ENCODE data around the gene C20orf96.

Gene C20orf96

DNA sequence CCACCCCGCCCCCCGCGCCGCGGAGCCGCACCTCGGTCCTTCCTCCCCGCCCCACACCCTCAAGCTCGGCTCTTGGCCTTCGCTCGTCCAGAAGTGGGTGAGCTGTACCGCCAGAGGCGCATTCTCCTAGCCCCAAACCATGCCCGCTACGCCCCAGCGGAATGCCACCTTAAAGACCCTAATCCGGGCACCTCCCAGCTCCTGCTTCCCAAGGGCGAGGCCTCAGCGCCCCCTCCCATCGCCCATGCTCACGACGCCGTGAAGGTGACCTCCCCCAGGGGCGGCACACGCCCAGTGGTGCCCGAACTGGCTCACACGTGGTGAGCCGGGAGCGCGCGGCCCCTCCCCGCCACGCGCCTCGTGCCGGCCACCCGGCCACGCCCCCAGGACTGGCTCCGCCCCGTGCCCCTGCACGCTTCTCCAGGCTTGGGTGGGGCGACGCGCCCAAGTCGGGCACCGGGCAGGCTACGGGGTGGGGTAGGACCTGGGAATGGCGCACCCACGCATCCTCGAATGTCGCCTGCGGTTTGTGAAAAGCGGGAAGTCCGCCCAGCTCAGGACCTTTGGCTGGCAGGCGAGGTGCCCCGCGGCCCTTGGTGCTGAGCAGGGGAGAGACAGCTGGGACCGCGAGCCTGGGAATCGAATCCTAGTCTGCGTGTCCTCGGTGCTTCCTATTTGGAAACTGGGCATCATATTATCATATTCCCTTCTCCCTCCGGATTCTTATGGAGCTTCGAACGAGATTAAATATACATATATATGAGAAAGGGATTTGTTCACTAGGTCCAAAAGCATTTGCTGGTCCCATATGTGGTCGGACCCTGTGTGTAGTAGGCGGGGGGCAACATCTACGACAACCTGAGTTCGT is 33.9 kb upstream of the C20orf96 start:
- H3K4me1 Mint-ChIP-seq, result peaks cover 16% of the 10 kb centered on the region
- H3K9me3 Mint-ChIP-seq, result no peaks in the 10 kb centered on the region
- H3K27me3 Mint-ChIP-seq, result no peaks in the 10 kb centered on the region
- peak overlapping the region; percentile 89 for H3K4me3 Mint-ChIP-seq
- peak overlapping the region; percentile 91 for H3K27ac Mint-ChIP-seq
- no peaks in the 10 kb centered on the region for H3K36me3 Mint-ChIP-seq

DNA sequence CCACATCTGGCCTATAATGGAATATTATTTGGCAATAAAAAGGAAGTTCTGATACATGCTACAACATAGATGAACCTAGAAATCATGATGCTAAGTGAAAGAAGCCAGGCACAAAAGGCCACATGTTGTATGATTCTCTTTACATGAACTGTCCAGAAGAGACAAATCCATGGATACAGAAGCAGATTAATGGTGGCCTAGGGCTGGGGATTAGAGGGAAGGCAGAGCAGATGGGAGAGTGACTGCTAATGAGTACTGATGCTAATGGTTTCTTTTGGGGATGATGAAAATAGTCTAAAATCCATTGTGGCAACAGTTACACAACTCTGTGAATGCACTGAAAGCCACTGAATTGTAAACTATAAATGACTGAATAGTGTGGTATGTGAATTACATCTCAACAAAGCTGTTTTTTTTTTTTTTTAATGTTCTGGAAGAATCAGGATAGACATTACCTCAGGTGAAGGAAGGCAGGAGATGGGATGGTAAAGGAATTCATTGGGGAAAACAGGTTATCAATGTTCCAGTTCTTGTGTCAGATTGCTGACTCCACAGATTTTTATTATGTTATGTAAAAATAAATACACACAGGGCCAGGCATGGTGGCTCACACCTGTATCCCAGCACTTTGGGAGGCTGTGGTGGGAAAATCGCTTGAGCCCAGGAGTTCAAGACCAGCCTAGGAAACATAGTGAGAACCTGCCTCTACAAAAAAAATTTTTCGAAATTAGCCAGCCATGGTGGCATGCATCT is 25.9 kb upstream of the C20orf96 start:
- Mint-ChIP-seq H3K36me3 (peaks cover 2% of the 10 kb centered on the region), H3K4me3 (no peak overlapping the region), H3K27me3 (no peaks in the 10 kb centered on the region), H3K27ac (no peak overlapping the region), H3K9me3 (no peaks in the 10 kb centered on the region), H3K4me1 (peaks cover 3% of the 10 kb centered on the region)

DNA sequence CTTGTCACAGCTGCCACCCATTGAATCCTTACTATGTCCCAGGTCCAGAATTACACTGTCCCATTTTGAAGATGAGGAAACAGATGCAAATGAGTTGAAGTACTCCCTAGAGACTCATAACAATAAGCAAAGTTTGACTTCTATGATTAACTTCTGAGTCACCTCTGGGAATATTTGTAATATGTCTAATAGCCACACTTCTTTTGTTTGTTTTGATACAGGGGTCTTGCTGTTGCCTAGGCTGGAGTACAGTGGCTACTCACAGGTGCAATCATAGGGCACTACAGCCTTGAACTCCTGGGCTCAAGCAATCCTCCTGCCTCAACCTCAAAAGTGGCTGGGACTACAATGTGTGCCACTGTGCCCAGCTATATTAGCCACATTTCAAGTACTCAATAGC is 23.4 kb upstream of the C20orf96 start:
- H3K9me3 Mint-ChIP-seq, result no peaks in the 10 kb centered on the region
- H3K4me3 Mint-ChIP-seq, result no peak overlapping the region
- H3K27me3 Mint-ChIP-seq, result no peaks in the 10 kb centered on the region
- H3K27ac Mint-ChIP-seq, result no peak overlapping the region
- peaks cover 18% of the 10 kb centered on the region for H3K4me1 Mint-ChIP-seq
- H3K36me3 Mint-ChIP-seq, result peaks cover 2% of the 10 kb centered on the region

DNA sequence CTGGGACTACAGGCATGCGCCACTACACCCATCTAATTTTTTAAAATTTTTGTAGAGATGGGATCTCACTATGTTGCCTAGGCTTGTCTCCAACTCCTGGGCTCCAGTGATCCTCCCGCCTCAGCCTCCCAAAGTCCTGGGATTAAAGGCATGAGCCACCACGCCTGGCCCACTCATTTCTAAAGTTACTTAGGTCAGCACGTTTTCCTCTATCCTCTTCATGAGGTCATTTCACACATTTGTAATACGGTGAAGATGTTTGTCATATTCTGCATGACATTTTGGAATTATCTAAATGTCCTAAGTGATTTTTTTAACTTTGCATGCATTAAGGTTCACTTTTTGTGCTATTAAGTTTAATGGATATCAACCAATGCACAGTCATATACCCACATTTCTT is 22.9 kb upstream of the C20orf96 start:
- Mint-ChIP-seq H3K27me3 (no peaks in the 10 kb centered on the region), H3K36me3 (peaks cover 2% of the 10 kb centered on the region), H3K4me3 (no peak overlapping the region), H3K27ac (no peak overlapping the region), H3K9me3 (no peaks in the 10 kb centered on the region), H3K4me1 (peaks cover 18% of the 10 kb centered on the region)

DNA sequence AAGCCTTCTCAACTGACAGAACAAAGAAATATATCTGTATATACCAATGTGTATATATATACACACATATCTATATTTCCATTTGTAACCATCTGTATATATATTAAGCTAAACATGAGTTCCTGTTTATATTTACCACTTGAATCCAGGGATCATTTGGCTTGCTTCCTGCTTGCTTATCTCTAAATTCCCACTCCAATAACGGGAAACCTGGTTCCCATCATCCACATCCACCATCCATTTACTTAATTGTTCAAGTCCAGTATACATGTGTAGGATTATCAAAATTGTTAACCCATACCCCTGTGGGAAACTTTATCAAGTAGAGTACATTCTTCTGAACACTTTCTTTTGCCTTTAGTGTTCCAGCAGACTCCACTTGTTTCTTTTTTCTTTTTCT is 22.3 kb upstream of the C20orf96 start:
- Mint-ChIP-seq H3K27ac (no peak overlapping the region), H3K9me3 (no peaks in the 10 kb centered on the region), H3K4me3 (no peak overlapping the region), H3K36me3 (peaks cover 2% of the 10 kb centered on the region), H3K4me1 (peaks cover 18% of the 10 kb centered on the region), H3K27me3 (no peaks in the 10 kb centered on the region)

DNA sequence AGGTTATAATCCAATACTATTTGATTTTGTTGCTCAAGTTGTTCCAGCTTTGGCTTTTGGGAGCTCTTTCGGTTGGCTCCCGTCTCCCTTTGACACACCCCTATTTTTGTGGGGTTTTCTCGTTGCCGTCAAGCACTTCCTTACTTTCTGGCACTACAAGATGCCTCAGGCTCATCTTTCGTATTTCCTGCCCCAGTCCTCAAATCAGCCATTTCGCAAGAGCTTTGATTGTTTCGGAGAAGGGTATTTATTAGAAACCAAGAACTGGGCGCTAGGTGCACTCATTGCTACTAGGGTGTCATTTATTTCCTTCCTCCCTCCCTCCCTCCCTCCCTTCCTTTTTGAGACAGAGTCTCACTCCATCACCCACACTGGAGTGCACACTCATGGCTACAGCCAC is 21.5 kb upstream of the C20orf96 start:
- Mint-ChIP-seq H3K4me3 (no peak overlapping the region), H3K27me3 (no peaks in the 10 kb centered on the region), H3K4me1 (peaks cover 18% of the 10 kb centered on the region), H3K27ac (no peak overlapping the region), H3K9me3 (no peaks in the 10 kb centered on the region), H3K36me3 (peaks cover 2% of the 10 kb centered on the region)

DNA sequence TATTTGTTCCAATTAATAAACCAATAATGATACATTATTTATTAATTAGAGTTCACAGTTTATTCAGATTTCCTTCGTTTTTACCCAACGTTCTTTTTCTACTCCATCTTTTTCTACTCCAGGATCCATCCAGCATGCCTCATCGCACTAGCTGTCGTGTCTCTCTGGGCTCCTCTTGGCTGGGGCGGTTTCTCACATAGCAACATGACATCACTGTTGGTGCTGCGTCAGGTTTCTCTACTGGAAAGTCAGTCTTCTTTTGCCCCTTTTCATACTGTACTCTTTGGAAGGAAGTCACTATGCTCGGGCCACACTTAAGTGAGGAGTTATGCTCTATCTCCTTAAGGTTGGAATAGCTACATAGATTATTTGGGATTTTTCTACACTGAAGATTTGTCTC is 21.1 kb upstream of the C20orf96 start:
- Mint-ChIP-seq H3K4me3 (peak overlapping the region; percentile 58), H3K4me1 (peaks cover 18% of the 10 kb centered on the region), H3K27me3 (no peaks in the 10 kb centered on the region), H3K27ac (peak overlapping the region; percentile 35), H3K36me3 (peaks cover 2% of the 10 kb centered on the region), H3K9me3 (no peaks in the 10 kb centered on the region)

DNA sequence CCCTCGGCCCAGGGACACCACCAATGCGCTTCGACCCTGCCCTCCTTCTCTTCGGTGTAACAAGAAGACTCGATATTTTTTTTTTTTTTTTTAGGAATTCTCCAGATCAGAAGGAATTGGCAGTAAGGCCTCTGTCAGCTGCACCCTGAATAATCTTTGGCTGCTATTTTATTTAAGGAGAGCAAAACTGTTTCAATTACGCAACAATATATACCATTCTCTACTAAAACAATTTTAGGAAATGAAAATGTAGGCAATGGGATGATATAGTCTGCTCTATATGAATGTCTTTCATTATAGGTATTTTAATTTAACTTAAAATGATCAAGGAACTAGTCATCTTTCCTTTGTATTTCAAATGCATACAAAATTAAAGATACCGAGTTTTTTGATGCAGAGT is 20.1 kb upstream of the C20orf96 start:
- H3K36me3 Mint-ChIP-seq, result peaks cover 2% of the 10 kb centered on the region
- H3K4me1 Mint-ChIP-seq, result peaks cover 18% of the 10 kb centered on the region
- H3K4me3 Mint-ChIP-seq, result peak overlapping the region; percentile 86
- no peaks in the 10 kb centered on the region for H3K9me3 Mint-ChIP-seq
- H3K27me3 Mint-ChIP-seq, result no peaks in the 10 kb centered on the region
- H3K27ac Mint-ChIP-seq, result no peak overlapping the region

DNA sequence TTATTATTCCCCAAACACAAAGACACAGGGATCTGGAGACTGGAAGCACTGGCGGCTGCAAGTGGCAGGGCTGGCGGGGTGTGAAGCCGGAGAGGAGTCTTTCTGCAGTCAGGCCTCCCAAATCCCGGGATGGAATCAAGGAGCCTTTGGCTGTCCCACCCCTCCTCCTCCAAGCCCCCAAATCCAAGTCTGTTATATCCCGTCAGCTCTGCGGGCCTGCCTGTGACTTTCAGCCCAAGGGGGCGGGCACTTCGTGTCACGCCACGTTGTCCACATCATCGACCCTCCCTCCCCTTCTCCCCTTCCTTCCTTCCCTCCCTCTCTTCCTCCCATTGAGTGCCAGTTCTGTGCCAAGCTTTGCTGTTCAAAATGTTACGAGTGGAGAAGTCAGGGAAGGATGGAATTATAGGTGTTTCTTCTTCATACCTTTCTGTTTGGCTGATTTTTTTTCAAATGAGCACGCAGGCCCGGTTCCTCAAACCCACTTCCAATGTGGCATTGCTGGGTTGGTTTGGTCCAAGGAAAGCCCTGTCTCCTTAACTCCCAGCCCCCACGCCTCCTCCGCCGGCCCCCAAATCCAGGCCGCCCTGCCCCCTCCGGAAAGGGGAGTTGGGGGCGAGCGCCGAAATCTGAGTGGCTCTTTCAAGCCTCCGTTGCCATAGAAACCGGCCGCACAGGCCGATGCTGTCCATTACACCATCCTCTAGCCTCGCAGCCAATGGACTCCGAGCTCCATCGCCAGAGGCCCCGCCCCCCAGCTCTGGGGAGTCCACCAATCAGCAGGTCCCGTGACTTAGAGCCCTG is 19.5 kb upstream of the C20orf96 start:
- peak overlapping the region; percentile 86 for H3K4me3 Mint-ChIP-seq
- no peak overlapping the region for H3K27ac Mint-ChIP-seq
- peaks cover 18% of the 10 kb centered on the region for H3K4me1 Mint-ChIP-seq
- no peaks in the 10 kb centered on the region for H3K9me3 Mint-ChIP-seq
- peaks cover 2% of the 10 kb centered on the region for H3K36me3 Mint-ChIP-seq
- H3K27me3 Mint-ChIP-seq, result no peaks in the 10 kb centered on the region

DNA sequence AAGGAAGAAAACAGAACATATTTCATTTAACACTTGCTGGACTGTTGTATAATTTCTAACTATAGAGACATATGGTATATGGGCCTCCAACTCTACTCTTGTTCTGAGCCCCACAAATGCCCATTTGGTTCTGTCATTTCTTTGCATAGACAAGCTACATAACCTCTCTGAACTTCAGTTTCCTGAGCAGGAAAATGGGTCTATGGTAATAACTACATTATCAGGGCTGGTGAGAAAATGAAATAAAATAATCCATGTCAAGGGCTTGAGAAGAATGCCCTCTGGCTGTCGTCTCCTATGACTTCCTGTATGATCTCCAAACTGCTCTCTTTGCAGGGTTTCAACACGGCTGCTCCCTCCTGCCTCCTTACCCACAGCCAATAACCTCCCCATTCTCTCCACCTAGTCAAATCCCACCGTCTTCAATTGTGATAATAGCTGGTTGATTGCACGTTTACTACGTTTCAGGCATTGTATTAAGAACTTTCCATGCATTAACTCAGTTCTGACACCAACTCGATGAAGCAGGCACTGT is 18.8 kb upstream of the C20orf96 start:
- no peak overlapping the region for H3K4me3 Mint-ChIP-seq
- peaks cover 2% of the 10 kb centered on the region for H3K36me3 Mint-ChIP-seq
- no peaks in the 10 kb centered on the region for H3K9me3 Mint-ChIP-seq
- H3K4me1 Mint-ChIP-seq, result peaks cover 18% of the 10 kb centered on the region
- H3K27ac Mint-ChIP-seq, result peak overlapping the region; percentile 25
- no peaks in the 10 kb centered on the region for H3K27me3 Mint-ChIP-seq

DNA sequence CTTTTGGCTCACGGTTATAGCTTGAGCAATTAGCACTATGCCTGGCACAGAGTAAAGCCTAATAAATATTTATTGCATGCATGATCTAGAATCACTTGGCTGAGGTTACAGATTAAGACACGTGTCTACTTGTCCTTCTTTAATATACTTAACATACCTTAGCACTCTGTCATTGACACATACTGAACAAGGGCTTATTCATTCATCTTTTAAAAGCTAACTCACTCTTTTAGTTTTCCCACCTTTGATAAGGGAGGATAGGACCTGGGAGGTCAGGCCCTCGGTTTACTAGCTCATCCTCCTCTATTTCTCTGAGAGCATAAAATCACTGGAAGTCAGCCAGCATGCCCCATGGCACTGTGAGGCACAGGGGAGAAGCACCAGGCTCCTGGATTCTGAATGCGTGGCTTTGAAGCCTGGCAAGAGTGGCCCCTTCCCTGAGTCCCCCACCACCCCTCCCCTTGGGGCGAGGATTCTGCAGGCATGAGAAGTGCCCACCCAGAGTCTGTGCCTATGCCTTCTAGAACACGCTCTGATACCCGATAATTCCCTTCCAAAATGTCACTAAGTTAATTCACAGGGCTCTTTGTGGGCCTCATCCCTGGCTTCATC is 18.0 kb upstream of the C20orf96 start:
- Mint-ChIP-seq H3K36me3 (peaks cover 2% of the 10 kb centered on the region), H3K27me3 (no peaks in the 10 kb centered on the region), H3K27ac (no peak overlapping the region), H3K4me1 (peaks cover 18% of the 10 kb centered on the region), H3K9me3 (no peaks in the 10 kb centered on the region), H3K4me3 (no peak overlapping the region)

DNA sequence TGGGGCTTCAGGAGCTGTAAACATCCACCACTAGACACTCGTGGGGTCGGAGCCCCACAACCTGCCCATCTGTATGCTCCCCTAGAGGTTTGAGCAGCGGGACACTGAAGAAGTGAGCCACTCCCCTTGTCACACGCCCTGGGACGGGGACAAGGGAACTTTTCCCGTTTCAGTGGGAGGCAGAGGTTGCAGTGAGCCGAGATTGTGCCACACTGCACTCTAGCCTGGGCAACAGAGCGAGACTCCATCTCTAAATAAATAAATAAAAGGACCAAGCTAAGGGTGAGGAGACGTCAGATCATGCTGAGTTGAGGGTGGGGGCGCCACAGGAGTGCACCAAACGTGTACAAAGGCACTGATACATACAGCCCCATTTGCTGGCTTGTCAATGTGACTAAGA is 15.2 kb upstream of the C20orf96 start:
- no peak overlapping the region for H3K27ac Mint-ChIP-seq
- no peaks in the 10 kb centered on the region for H3K9me3 Mint-ChIP-seq
- H3K36me3 Mint-ChIP-seq, result no peaks in the 10 kb centered on the region
- no peaks in the 10 kb centered on the region for H3K27me3 Mint-ChIP-seq
- peaks cover 24% of the 10 kb centered on the region for H3K4me1 Mint-ChIP-seq
- no peak overlapping the region for H3K4me3 Mint-ChIP-seq

DNA sequence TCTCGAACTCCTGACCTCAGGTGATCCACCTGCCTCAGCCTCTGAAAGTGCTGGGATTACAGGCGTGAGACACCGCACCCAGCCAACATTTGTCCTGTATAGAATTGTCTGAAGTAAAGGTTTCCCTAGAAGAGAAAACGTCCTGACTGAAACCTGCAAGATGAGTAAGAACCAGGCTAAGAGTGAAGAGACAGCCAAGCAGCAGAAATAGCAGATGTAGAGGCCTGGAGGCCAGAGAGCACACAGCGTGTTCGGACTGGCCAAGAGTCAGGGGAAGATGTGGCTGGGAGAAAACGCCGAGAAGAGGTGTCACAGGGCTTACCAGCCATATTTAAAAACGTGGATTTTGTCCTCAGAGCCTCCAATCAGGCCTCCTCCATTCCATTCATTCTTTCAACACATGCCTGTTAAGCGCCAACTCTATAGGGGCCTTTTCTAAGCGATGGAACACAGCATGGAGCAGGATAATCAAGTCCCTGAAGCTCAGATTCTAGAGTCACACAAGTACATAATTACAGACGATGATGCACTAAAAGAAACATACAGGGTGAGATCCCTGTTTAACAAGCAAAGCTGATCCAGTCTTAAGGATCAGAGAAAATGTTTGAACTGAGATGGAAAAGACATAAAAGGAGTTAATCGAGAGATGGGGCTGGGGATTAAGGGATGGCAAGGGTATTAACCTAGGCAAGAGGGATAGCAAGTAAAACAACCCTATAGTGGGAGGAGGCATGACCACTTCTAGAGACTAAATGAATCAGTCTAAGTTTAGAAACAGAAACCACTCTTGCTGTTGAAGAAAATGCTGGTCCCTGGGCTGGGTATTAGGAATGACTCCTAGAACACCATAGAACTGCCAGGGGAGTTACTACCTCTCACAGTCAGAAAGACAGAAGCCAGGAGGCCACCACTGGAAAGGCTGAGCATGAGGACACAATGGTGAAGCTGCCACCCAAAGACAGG is 11.6 kb upstream of the C20orf96 start:
- H3K4me3 Mint-ChIP-seq, result no peak overlapping the region

DNA sequence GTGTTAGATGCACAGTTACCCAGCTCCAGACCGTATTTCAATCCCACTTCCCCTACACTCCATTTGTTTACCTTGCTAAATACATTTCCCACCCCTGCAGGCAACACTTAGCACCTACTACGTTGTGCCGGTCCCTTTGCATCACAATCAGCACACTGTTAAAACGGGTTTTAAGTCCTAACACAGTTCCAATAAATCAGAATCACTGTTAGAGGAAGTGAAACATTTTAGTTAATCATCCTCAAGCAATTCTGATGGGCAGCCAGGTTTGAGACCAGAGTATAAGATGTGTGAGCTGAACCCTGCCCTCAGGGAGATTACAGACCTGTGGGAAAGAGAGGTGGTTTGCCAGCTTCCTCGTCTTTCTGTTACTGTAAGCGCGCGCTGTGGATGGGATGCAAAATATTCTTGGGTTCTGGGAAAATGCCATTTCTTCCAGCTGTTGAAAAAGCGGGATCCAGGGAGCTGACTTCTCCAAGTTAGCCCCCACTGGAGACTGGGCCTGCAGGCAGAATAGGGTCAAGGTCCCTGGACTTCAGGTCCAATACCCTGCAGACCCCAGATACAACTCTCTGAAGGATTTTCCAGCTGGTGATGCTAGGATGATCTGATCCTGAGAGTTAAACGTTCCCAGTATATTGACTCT is 9.9 kb upstream of the C20orf96 start:
- Mint-ChIP-seq H3K27ac (peak overlapping the region; percentile 85), H3K4me1 (peaks cover 39% of the 10 kb centered on the region), H3K9me3 (no peaks in the 10 kb centered on the region), H3K4me3 (peak overlapping the region; percentile 91), H3K36me3 (peaks cover 8% of the 10 kb centered on the region), H3K27me3 (no peaks in the 10 kb centered on the region)

More for the DNA sequence above, 11.6 kb upstream of the C20orf96 start:
- Mint-ChIP-seq H3K4me1 (peaks cover 26% of the 10 kb centered on the region), H3K9me3 (no peaks in the 10 kb centered on the region), H3K36me3 (peaks cover 8% of the 10 kb centered on the region), H3K27ac (peak overlapping the region; percentile 41), H3K27me3 (no peaks in the 10 kb centered on the region)
